ENCODE results near the gene AUNIP. TPM values are rescaled to one million over a fixed set of nuclear protein-coding genes. Genes with fewer than 3 reads are reported as not detected.

Gene AUNIP
- total RNA-seq, 1 experiment from 2014 or later, result 22.2 TPM

DNA sequence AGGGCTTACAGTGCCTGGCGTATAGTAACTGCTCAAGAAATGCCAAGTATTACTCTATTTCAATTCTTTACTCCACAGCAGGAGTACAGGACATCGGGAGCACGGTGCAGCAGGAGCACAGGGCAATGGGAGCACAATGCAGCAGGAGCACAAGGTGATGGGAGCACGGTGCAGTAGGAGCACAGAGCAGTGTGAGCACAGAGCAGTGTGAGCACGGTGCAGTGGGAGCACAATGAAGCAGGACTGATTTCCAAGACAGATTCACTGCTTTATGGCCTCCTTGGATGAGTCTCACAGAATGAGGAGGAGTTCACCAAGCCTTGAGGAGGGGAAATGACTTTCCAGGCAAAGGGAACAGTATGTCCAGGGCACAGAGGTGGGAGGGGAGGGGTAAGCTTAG lies 21.3 kb upstream of the AUNIP start:
- H3K27me3 Mint-ChIP-seq (ENCODE audit: low read depth), result peaks cover 36% of the 10 kb centered on the region
- Histone ChIP-seq H2AK5ac (ENCODE audit: insufficient read length, low read length) (no peak overlapping the region), H3K18ac (ENCODE audit: insufficient read length, low read depth, low read length) (no peak overlapping the region), H3K23ac (ENCODE audit: insufficient read length, low read depth, low read length) (no peak overlapping the region), H3T11ph (ENCODE audit: low read length) (no peak overlapping the region), H4K5ac (ENCODE audit: insufficient read length, low read depth, low read length) (no peak overlapping the region), H3K4me1 (ENCODE audit: insufficient read depth, low read length) (no peaks in the 10 kb centered on the region; the same call in 1 of the 2 replicates), H3K4me2 (ENCODE audit: insufficient read depth, insufficient read length, low read length) (no peak overlapping the region), H3K14ac (ENCODE audit: insufficient read depth, low read length) (no peak overlapping the region), H3K79me1 (ENCODE audit: insufficient read depth, low read depth, low read length, poor library complexity, severe bottlenecking) (no peaks in the 10 kb centered on the region), H4K20me1 (ENCODE audit: control insufficient read depth, insufficient read depth, insufficient read length) (no peaks in the 10 kb centered on the region), H2BK20ac (ENCODE audit: low read depth, low read length, poor library complexity, severe bottlenecking) (no peak overlapping the region), H3K23me2 (ENCODE audit: insufficient read length, low read depth, low read length, poor library complexity, severe bottlenecking) (peaks cover 7% of the 10 kb centered on the region), H4K8ac (replicated peaks; ENCODE audit: insufficient read length, low read depth, low read length) (no peak overlapping the region), H2BK5ac (ENCODE audit: insufficient read length, low read length) (no peak overlapping the region), H3K9me3 (ENCODE audit: control insufficient read depth, low read depth, low read length) (no peaks in the 10 kb centered on the region), H4K91ac (ENCODE audit: insufficient read length, low read depth, low read length) (no peak overlapping the region), H2BK12ac (ENCODE audit: insufficient read length, low read depth, low read length) (no peak overlapping the region), H3K79me2 (ENCODE audit: insufficient read depth, low read length) (no peaks in the 10 kb centered on the region), H2AFZ (ENCODE audit: low read length) (no peak overlapping the region), H3K9ac (ENCODE audit: extremely low read depth, insufficient read length, low read length) (no peak overlapping the region), H3K27me3 (ENCODE audit: insufficient read depth, low read length) (no peaks in the 10 kb centered on the region; the same call in 1 of the 2 replicates), H2BK15ac (ENCODE audit: low read depth, low read length) (no peak overlapping the region), H3K4ac (ENCODE audit: low read depth, low read length) (no peak overlapping the region), H3K56ac (ENCODE audit: insufficient read length, low read depth, low read length) (no peak overlapping the region), H2BK120ac (ENCODE audit: low read depth, low read length, poor library complexity, severe bottlenecking) (no peak overlapping the region), H3K27ac (ENCODE audit: insufficient read length, low read depth, low read length) (no peak overlapping the region)
- no CpG with 5 or more reads among the region's 5 CpGs for WGBS (ENCODE audit: extremely low coverage, insufficient read length, low lambda C conversion rate)
- peaks cover 9% of the 10 kb centered on the region in 2 experiments for H3K4me1 Mint-ChIP-seq
- H3K4me3 Mint-ChIP-seq, result no peak overlapping the region
- TF ChIP-seq, protein P1, sequence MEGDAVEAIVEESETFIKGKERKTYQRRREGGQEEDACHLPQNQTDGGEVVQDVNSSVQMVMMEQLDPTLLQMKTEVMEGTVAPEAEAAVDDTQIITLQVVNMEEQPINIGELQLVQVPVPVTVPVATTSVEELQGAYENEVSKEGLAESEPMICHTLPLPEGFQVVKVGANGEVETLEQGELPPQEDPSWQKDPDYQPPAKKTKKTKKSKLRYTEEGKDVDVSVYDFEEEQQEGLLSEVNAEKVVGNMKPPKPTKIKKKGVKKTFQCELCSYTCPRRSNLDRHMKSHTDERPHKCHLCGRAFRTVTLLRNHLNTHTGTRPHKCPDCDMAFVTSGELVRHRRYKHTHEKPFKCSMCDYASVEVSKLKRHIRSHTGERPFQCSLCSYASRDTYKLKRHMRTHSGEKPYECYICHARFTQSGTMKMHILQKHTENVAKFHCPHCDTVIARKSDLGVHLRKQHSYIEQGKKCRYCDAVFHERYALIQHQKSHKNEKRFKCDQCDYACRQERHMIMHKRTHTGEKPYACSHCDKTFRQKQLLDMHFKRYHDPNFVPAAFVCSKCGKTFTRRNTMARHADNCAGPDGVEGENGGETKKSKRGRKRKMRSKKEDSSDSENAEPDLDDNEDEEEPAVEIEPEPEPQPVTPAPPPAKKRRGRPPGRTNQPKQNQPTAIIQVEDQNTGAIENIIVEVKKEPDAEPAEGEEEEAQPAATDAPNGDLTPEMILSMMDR (conservative IDR thresholded peaks at IDR 0.05), result no peak
- H3K36me3 Mint-ChIP-seq (ENCODE audit: insufficient read depth in 1 of 3, low read depth in 3 of 3), result no peaks in the 10 kb centered on the region; a peak in 2 of 7 replicates
- peak overlapping the region in 1 of 3 experiments; percentile 88; a peak in 1 of 7 replicates for H3K27ac Mint-ChIP-seq
- no peaks in the 10 kb centered on the region for H3K9me3 Mint-ChIP-seq
- no peak for DNase-seq

Data from H9 (cell line).